Natural killer cell (primary cell): Measurements from ENCODE around the gene PTPRQ. TPM values are rescaled to one million over a fixed set of nuclear protein-coding genes. Genes with fewer than 3 reads are reported as not detected.

Source experiments
- ATAC-seq, 3 donors: fragments of 150-1000 bp in 2 of 3; fragments of 200-7000 bp in 1 of 3; cut with Tn5 transposase; 1 replicate in 1 of 3; 2 replicates in 2 of 3; pipeline ENCODE4 v1.10.0; 2021; ENCODE audit warnings: mild to moderate bottlenecking in 2 of 3, moderate library complexity in 2 of 3
- DNase-seq, 2 donors: peaks; one replicate each; pipeline versions ENCODE4 v3.0.0 to v3.0.0-alpha.2; 2013 to 2021; ENCODE audit warnings: mixed read lengths in 1 of 2
- H3K27ac ChIP-seq: one replicate; pipeline ENCODE4 v1.5.1; 2013; ENCODE audit warnings: mild to moderate bottlenecking, low read length
- H3K27me3 ChIP-seq: one replicate; pipeline ENCODE4 v1.6.1; 2013; ENCODE audit warnings: low read length; ENCODE audit not compliant: control insufficient read depth, insufficient read depth
- H3K36me3 ChIP-seq: one replicate; pipeline ENCODE4 v1.6.1; 2013; ENCODE audit warnings: low read length; ENCODE audit not compliant: control insufficient read depth, insufficient read depth
- H3K4me1 ChIP-seq: one replicate; pipeline ENCODE4 v1.6.1; 2013; ENCODE audit warnings: low read length; ENCODE audit not compliant: control insufficient read depth, insufficient read depth
- H3K4me3 ChIP-seq: one replicate; pipeline ENCODE4 v1.5.1; 2013; ENCODE audit warnings: low read length
- H3K9me3 ChIP-seq: one replicate; pipeline ENCODE4 v1.6.1; 2013; ENCODE audit warnings: low read length; ENCODE audit not compliant: control insufficient read depth, insufficient read depth
- H3K27ac Mint-ChIP-seq, 2 donors: one replicate each; pipeline ENCODE4 v1.8.0; 2022; ENCODE audit warnings: mild to moderate bottlenecking in 2 of 2, mixed read lengths in 2 of 2, moderate library complexity in 1 of 2
- H3K27me3 Mint-ChIP-seq, 2 donors: one replicate each; pipeline ENCODE4 v1.8.0; 2022; ENCODE audit warnings: low read depth in 2 of 2, mixed read lengths in 2 of 2
- H3K36me3 Mint-ChIP-seq: one replicate; pipeline ENCODE4 v1.8.0; 2022; ENCODE audit warnings: mixed read lengths
- H3K4me1 Mint-ChIP-seq, 2 donors: one replicate each; pipeline ENCODE4 v1.8.0; 2022; ENCODE audit warnings: mixed read lengths in 2 of 2
- H3K4me3 Mint-ChIP-seq: one replicate; pipeline ENCODE4 v1.8.0; 2022; ENCODE audit warnings: mild to moderate bottlenecking, moderate library complexity, mixed read lengths
- H3K9me3 Mint-ChIP-seq, 2 donors: one replicate each; pipeline ENCODE4 v1.8.0; 2022; ENCODE audit warnings: mixed read lengths in 2 of 2
- CTCF ChIP-seq: fragments of 200-600 bp; IDR thresholded peaks from one replicate; pipeline ENCODE4 v1.8.0; 2022; ENCODE audit warnings: antibody characterized with exemption
- WGBS: methylation state at CpG from one replicate; pipeline ENCODE4 v1.1.7; 2013; ENCODE audit warnings: missing lambda C conversion rate; ENCODE audit not compliant: insufficient coverage; 5-methylcytosine and 5-hydroxymethylcytosine counted together
- intact Hi-C: fragments of 100-400 bp; cut with micrococcal nuclease; formaldehyde crosslinking; loops from one replicate; pipeline ENCODE4 v1.14.2; 2022
- total RNA-seq, 4 donors: library from RNA; stranded (reverse); fragments of 120-200 nt in 1 of 4; gene quantifications; one replicate each; pipeline versions ENCODE4 v1.2.3 to v1.2.4, GENCODE V29; 2013 to 2022

Gene PTPRQ
- total RNA-seq, 3 donors from 2014 or later (not counting 1 experiment from before 2014, with no cell fraction given) = not detected

GRCh38 chr12:80513211-80513610, 69.2 kb downstream of the PTPRQ start:
- 57% methylated on average over 18 of the region's 18 CpGs for WGBS
- TF ChIP-seq CTCF = no peak
- no peak overlapping the region for H3K4me3 Mint-ChIP-seq

GRCh38 chr12:80517655-80518054, 73.6 kb downstream of the PTPRQ start:
- ATAC-seq (no peak), DNase-seq (no peak)
- Mint-ChIP-seq H3K9me3 (peaks cover 6 to 9% of the 10 kb centered on the region in 2 donors), H3K27ac (no peak overlapping the region), H3K27me3 (no peaks in the 10 kb centered on the region), H3K4me1 (no peaks in the 10 kb centered on the region), H3K36me3 (peaks cover 10% of the 10 kb centered on the region), H3K4me3 (no peak overlapping the region)
- H3K4me3 ChIP-seq = no peak overlapping the region
- no peaks in the 10 kb centered on the region for H3K36me3 ChIP-seq
- H3K27me3 ChIP-seq = no peaks in the 10 kb centered on the region
- intact Hi-C loops = no loop called here
- TF ChIP-seq CTCF = no peak
- WGBS = 100% methylated on average over 2 of the region's 2 CpGs
- H3K4me1 ChIP-seq = no peaks in the 10 kb centered on the region
- H3K9me3 ChIP-seq = peaks cover 4% of the 10 kb centered on the region
- no peak overlapping the region for H3K27ac ChIP-seq

More at GRCh38 chr12:80513211-80513610, 69.2 kb downstream of the PTPRQ start:
- Histone ChIP-seq H3K36me3 (no peaks in the 10 kb centered on the region), H3K4me1 (no peaks in the 10 kb centered on the region), H3K27ac (no peak overlapping the region), H3K27me3 (no peaks in the 10 kb centered on the region), H3K9me3 (peaks cover 4% of the 10 kb centered on the region), H3K4me3 (no peak overlapping the region)
- Mint-ChIP-seq H3K9me3 (peaks cover 7 to 12% of the 10 kb centered on the region in 2 donors), H3K27me3 (no peaks in the 10 kb centered on the region), H3K4me1 (no peaks in the 10 kb centered on the region), H3K27ac (no peak overlapping the region), H3K36me3 (peaks cover 5% of the 10 kb centered on the region)
- intact Hi-C loops = no loop called here
- ATAC-seq (no peak), DNase-seq (no peak)

GRCh38 chr12:80531646-80532045, 87.6 kb downstream of the PTPRQ start:
- no peak overlapping the region for H3K4me3 ChIP-seq
- H3K27ac ChIP-seq = no peak overlapping the region
- Mint-ChIP-seq H3K9me3 (no peaks in the 10 kb centered on the region), H3K4me1 (no peaks in the 10 kb centered on the region), H3K27ac (no peak overlapping the region), H3K27me3 (no peaks in the 10 kb centered on the region), H3K36me3 (no peaks in the 10 kb centered on the region), H3K4me3 (no peak overlapping the region)
- no peak for DNase-seq
- no peaks in the 10 kb centered on the region for H3K27me3 ChIP-seq
- TF ChIP-seq CTCF = no peak
- H3K36me3 ChIP-seq = no peaks in the 10 kb centered on the region
- intact Hi-C loops = no loop called here
- no peaks in the 10 kb centered on the region for H3K9me3 ChIP-seq
- no peak for ATAC-seq
- no peaks in the 10 kb centered on the region for H3K4me1 ChIP-seq

DNA sequence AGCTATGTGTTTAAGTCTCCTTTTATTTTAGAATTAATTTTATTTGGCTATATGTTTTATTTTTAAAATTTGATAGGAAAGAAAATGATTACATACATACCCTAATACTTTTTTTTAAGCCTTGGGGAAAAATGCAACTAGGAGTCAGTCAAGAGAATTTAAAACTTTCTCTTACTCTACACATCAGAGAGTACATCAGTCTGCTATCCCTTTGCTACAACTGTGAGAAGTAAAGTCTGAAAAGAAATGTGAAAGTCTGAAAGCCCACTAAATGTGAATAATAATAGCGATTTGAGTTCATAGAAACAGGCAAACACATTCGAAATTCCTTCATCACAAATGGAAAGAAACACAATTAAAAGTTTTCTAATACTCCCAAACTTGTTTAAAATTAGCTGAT, 95.0 kb downstream of the PTPRQ start:
- H3K27me3 ChIP-seq = no peaks in the 10 kb centered on the region
- no peak overlapping the region for H3K27ac ChIP-seq
- no CpG with 5 or more reads among the region's 2 CpGs for WGBS
- intact Hi-C loops = no loop called here
- H3K27me3 Mint-ChIP-seq = no peaks in the 10 kb centered on the region
- no peak for DNase-seq
- ATAC-seq = no peak
- no peak overlapping the region for H3K27ac Mint-ChIP-seq
- H3K4me1 Mint-ChIP-seq = no peaks in the 10 kb centered on the region
- TF ChIP-seq CTCF = no peak
- no peaks in the 10 kb centered on the region for H3K36me3 Mint-ChIP-seq
- no peak overlapping the region for H3K4me3 ChIP-seq
- no peak overlapping the region for H3K4me3 Mint-ChIP-seq
- no peaks in the 10 kb centered on the region for H3K9me3 Mint-ChIP-seq
- no peaks in the 10 kb centered on the region for H3K36me3 ChIP-seq
- no peaks in the 10 kb centered on the region for H3K9me3 ChIP-seq
- H3K4me1 ChIP-seq = no peaks in the 10 kb centered on the region
